GM12878 (cell line): ENCODE data around the gene RALGAPB. TPM values are rescaled to one million over a fixed set of nuclear protein-coding genes. Genes with fewer than 3 reads are reported as not detected.

Experiments
- CHD2 ChIP-seq: IDR thresholded peaks from 2 replicates; pipeline ENCODE4 v1.6.1; 2011; ENCODE audit warnings: low read depth, low read length, improper control_type of control experiment, borderline replicate concordance
- CUX1 ChIP-seq: IDR thresholded peaks from 2 replicates; pipeline ENCODE4 v1.6.1; 2012; ENCODE audit warnings: improper control_type of control experiment, low read depth, low read length; ENCODE audit not compliant: insufficient replicate concordance
- ETV6 ChIP-seq, 2 experiments: fragments of 450-650 bp in 1 of 2; IDR thresholded peaks in 1 of 2; conservative IDR thresholded peaks in 1 of 2; 2 replicates each; pipeline ENCODE4 v1.6.1; 2014; ENCODE audit warnings: antibody characterized with exemption in 1 of 2, borderline replicate concordance in 1 of 2, low read depth in 1 of 2, mild to moderate bottlenecking in 1 of 2, moderate library complexity in 1 of 2
- EZH2 ChIP-seq: IDR thresholded peaks from 2 replicates; pipeline ENCODE4 v1.6.1; 2012; ENCODE audit warnings: low read depth, mild to moderate bottlenecking, control low read depth, inconsistent platforms, low read length, borderline replicate concordance; ENCODE audit not compliant: control insufficient read depth
- HDAC2 ChIP-seq: fragments of 200-600 bp; sonication (generic); IDR thresholded peaks from 2 replicates; pipeline ENCODE4 v1.6.1; 2017
- IKZF2 ChIP-seq, 2 experiments: fragments of 450-650 bp; IDR thresholded peaks; 2 replicates each; pipeline ENCODE4 v1.6.1; 2017; ENCODE audit warnings: mild to moderate bottlenecking in 2 of 2, moderate library complexity in 2 of 2
- MEF2A ChIP-seq: IDR thresholded peaks from 2 replicates; pipeline ENCODE4 v1.6.1; 2011; ENCODE audit warnings: low read depth, mild to moderate bottlenecking, low read length, moderate library complexity; ENCODE audit not compliant: insufficient read depth
- NFIC ChIP-seq: IDR thresholded peaks from 2 replicates; pipeline ENCODE4 v1.6.1; 2012; ENCODE audit warnings: low read depth, mild to moderate bottlenecking, inconsistent platforms, low read length, moderate library complexity
- NFXL1 ChIP-seq: fragments of 450-650 bp; IDR thresholded peaks from 2 replicates; pipeline ENCODE4 v1.6.1; 2017; ENCODE audit warnings: antibody characterized with exemption, mild to moderate bottlenecking, borderline replicate concordance
- NFYA ChIP-seq: IDR thresholded peaks from 2 replicates; pipeline ENCODE4 v1.6.1; 2011; ENCODE audit warnings: low read depth, mild to moderate bottlenecking, low read length, improper control_type of control experiment, borderline replicate concordance
- PKNOX1 ChIP-seq: fragments of 450-650 bp; IDR thresholded peaks from 2 replicates; pipeline ENCODE4 v1.6.1; 2016; ENCODE audit warnings: mild to moderate bottlenecking
- POLR2AphosphoS2 ChIP-seq: IDR thresholded peaks from 2 replicates; pipeline ENCODE4 v1.6.1; 2011; ENCODE audit warnings: low read depth, mild to moderate bottlenecking, low read length, improper control_type of control experiment, moderate library complexity
- POU2F2 ChIP-seq: IDR thresholded peaks from 3 replicates; pipeline ENCODE4 v1.6.1; 2011; ENCODE audit warnings: low read depth, mild to moderate bottlenecking, low read length, borderline replicate concordance
- RBBP5 ChIP-seq: fragments of 200-600 bp; sonication (generic); conservative IDR thresholded peaks from 2 replicates; pipeline ENCODE4 v1.6.1; 2016
- SREBF2 ChIP-seq: IDR thresholded peaks from 2 replicates; pipeline ENCODE4 v1.6.1; 2012; ENCODE audit warnings: mild to moderate bottlenecking, low read length
- SRF ChIP-seq, 2 experiments: IDR thresholded peaks; 2 replicates each; pipeline ENCODE4 v1.6.1; 2011; ENCODE audit warnings: low read depth in 2 of 2, low read length in 2 of 2, mild to moderate bottlenecking in 1 of 2, moderate library complexity in 1 of 2
- USF2 ChIP-seq: IDR thresholded peaks from 2 replicates; pipeline ENCODE4 v1.6.1; 2011; ENCODE audit warnings: low read depth, low read length, improper control_type of control experiment, borderline replicate concordance
- ZBED1 ChIP-seq: IDR thresholded peaks from 2 replicates; pipeline ENCODE4 v1.6.1; 2016; ENCODE audit warnings: borderline replicate concordance
- ZBTB33 ChIP-seq: fragments of 450-650 bp; IDR thresholded peaks from 2 replicates; pipeline ENCODE4 v1.6.1; 2017; ENCODE audit warnings: mild to moderate bottlenecking
- ZNF384 ChIP-seq: IDR thresholded peaks from 2 replicates; pipeline ENCODE4 v1.6.1; 2012; ENCODE audit warnings: low read depth, mild to moderate bottlenecking, low read length, improper control_type of control experiment, borderline replicate concordance
- polyA plus RNA-seq, 11 experiments: library from polyadenylated mRNA; depleted of rRNA in 4 of 11; unstranded in 6 of 11; stranded (reverse) in 5 of 11; fragments of >200 nt; fragmentation: Nextera tagmentation in 4 of 11; fragmentation: Illumina TruSeq in 1 of 11; extraction: Ambion mirVana in 4 of 11; extraction: Trizol in 1 of 11; gene quantifications; 1 replicate in 1 of 11; 2 replicates in 10 of 11; pipeline versions ENCODE4 v1.2.1 to v1.2.3, GENCODE V29; 2011 to 2016; ENCODE audit warnings: inconsistent platforms in 2 of 11, missing spikeins in 2 of 11, low read depth in 1 of 11
- total RNA-seq, 4 experiments: library from RNA; depleted of rRNA in 3 of 4; stranded (reverse); fragments of >200 nt in 3 of 4; fragmentation: Illumina TruSeq in 1 of 4; extraction: Trizol in 1 of 4; gene quantifications; 2 replicates each; pipeline versions ENCODE4 v1.2.1 to v1.2.3, GENCODE V29; 2013 to 2021

The RALGAPB gene
- total and polyA plus RNA-seq, 10 of the 15 experiments (the other 5 are each of a cell fraction or from before 2014, with no cell fraction given): 3.7 to 23.2 (median 15.5) TPM

GRCh38 chr20:38434770-38435554, 37.7 kb upstream of the RALGAPB start, which contains the start of gene SNHG17 (continued):
- TF ChIP-seq CUX1 (no peak), NFXL1 (no peak), IKZF2 (IDR thresholded peaks at IDR 0.05) (peak; percentile 56 to 78; a peak in 3 of 4 replicates), ETV6 (conservative IDR thresholded peaks at IDR 0.05 in 1 of 2, IDR thresholded peaks at IDR 0.05 in 1 of 2; ENCODE audit: borderline replicate concordance in 1 of 2, low read depth in 1 of 2) (peak in 1 of 2 experiments; percentile 75; a peak in 2 of 4 replicates), ZNF384 (0 out of 2 replicates have a peak, but pooled peaks have one; percentile 14), SRF (IDR thresholded peaks at IDR 0.05; ENCODE audit: low read depth in 2 of 2, low read length in 2 of 2) (peak in 1 of 2 experiments; percentile 41; a peak in 1 of 4 replicates), RBBP5 (peak; percentile 74; the same call in 1 of the 2 replicates), PKNOX1 (peak; percentile 26; the same call in 1 of the 2 replicates), MEF2A (peak; percentile 60; the same call in 1 of the 2 replicates), POLR2AphosphoS2 (peak; percentile 96), ZBTB33 (no peak), NFIC (no peak), CHD2 (peak; percentile 70; the same call in 1 of the 2 replicates), USF2 (no peak), EZH2 (no peak), HDAC2 (no peak; the same call in 1 of the 2 replicates), POU2F2 (peak; percentile 96), SREBF2 (peak; percentile 47; the same call in 1 of the 2 replicates), NFYA (no peak), ZBED1 (no peak; the same call in 1 of the 2 replicates)
